GM12801 (cell line): Measurements from ENCODE around the gene TNNI2.

Source experiments
- CTCF ChIP-seq: IDR thresholded peaks from one replicate; pipeline ENCODE4 v1.5.1; 2011; ENCODE audit warnings: control low read depth; ENCODE audit not compliant: insufficient read length; ENCODE audit errors: extremely low read depth

TNNI2 gene

GRCh38 chr11:1888347-1888753, 49.6 kb downstream of the TNNI2 start:
- TF ChIP-seq CTCF = no peak

DNA sequence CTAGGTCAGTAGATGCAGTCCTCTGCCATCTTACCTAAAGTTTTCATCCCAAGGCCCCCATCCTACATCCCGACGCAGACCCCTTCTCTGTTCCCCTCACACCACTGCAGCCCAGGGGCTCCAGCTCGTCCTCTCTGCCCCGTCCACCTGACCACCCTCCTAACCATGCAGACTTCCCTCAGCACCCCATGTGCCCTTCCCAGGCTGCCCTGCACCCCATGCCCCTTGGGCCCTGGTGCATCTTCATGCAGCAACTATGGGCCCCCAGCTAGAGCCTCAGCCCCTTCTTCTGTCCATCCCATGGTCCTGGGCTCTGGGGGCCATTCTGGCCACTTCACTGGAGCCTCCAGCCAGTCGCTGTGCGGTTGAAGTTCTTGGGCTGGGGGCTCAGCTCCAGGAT, 50.0 kb downstream of the TNNI2 start:
- no peak for TF ChIP-seq CTCF

DNA sequence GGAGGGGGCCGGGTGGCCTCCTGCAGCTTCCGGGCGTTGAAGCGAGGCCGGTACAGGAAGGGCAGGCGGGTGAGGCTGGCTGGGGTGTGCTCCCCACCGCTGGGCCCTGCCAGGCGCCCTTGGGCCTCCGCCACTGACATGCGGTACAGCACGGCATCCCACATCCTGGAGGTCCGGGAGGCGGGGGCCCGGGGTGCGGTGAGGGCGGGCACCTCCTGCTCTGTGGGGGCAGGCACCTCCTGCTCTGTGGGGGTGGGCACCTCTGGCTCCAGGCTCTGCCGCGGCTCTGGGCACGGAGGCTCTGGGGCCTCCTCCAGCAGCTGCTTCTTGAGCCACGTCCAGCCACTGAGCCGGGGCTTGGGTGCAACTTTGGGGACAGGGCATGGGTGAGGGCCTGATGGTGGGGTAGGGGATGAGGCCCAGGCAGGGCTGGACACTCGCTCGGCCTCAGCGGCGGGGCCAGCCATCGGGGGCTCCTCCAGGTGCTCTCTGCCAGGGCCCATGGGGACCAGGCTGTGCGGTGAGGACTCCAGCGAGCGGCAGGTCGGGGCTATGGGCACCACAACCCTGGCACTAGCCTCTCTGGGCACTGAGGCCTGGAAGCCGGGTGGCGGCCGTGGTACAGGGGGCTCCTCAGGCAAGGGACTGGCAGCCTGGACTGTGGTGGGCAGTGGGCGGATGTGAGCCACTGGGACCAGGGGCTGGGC, 50.6 kb downstream of the TNNI2 start:
- TF ChIP-seq CTCF = no peak

- no peak for TF ChIP-seq CTCF
Measured at GRCh38 chr11:1889941-1890855, 51.4 kb downstream of the TNNI2 start.
